Smooth muscle cell (in vitro differentiated cells): ENCODE results near the gene OPN3. TPM values are rescaled to one million over a fixed set of nuclear protein-coding genes. Genes with fewer than 3 reads are reported as not detected.

ENCODE experiments used
- DNase-seq: peaks from one replicate; lab custom pipeline; 2025; ENCODE audit not compliant: unreplicated experiment; lab: John Stamatoyannopoulos, UW
- H2AFZ ChIP-seq: fragments of 200-600 bp; sonication (generic); 2 replicates; pipeline ENCODE4 v1.6.0; 2016; ENCODE audit warnings: antibody characterized with exemption, low read depth, mild to moderate bottlenecking
- H3F3A ChIP-seq: fragments of 200-600 bp; sonication (generic); 2 replicates; pipeline ENCODE4 v1.6.0; 2017; ENCODE audit warnings: antibody characterized with exemption, low read depth
- H3K27ac ChIP-seq: fragments of 200-600 bp; sonication (generic); 2 replicates; pipeline ENCODE4 v1.5.1; 2016; ENCODE audit warnings: low read depth, mild to moderate bottlenecking
- H3K27me3 ChIP-seq: fragments of 200-600 bp; sonication (generic); 2 replicates; pipeline ENCODE4 v1.6.1; 2016; ENCODE audit warnings: low read depth, mild to moderate bottlenecking
- H3K36me3 ChIP-seq: fragments of 200-600 bp; sonication (generic); 2 replicates; pipeline ENCODE4 v1.5.1; 2016; ENCODE audit warnings: low read depth
- H3K4me1 ChIP-seq: fragments of 200-600 bp; sonication (generic); 2 replicates; pipeline ENCODE4 v1.5.1; 2016; ENCODE audit warnings: low read depth
- H3K4me2 ChIP-seq: fragments of 200-600 bp; sonication (generic); 2 replicates; pipeline ENCODE4 v1.6.0; 2016; ENCODE audit warnings: mild to moderate bottlenecking
- H3K4me3 ChIP-seq: fragments of 200-600 bp; sonication (generic); 2 replicates; pipeline ENCODE4 v1.5.1; 2016; ENCODE audit warnings: mild to moderate bottlenecking
- H3K79me2 ChIP-seq: fragments of 200-600 bp; sonication (generic); 2 replicates; pipeline ENCODE4 v1.6.0; 2016; ENCODE audit warnings: low read depth, mild to moderate bottlenecking
- H3K9ac ChIP-seq: fragments of 200-600 bp; sonication (generic); 2 replicates; pipeline ENCODE4 v1.6.0; 2016; ENCODE audit warnings: low read depth
- H3K9me3 ChIP-seq: fragments of 200-600 bp; sonication (generic); replicated peaks from 2 replicates; pipeline ENCODE4 v1.5.1; 2016; ENCODE audit warnings: low read depth
- H4K20me1 ChIP-seq: fragments of 200-600 bp; sonication (generic); 2 replicates; pipeline ENCODE4 v1.6.0; 2016; ENCODE audit warnings: low read depth
- WGBS: methylation state at CpG from one replicate; pipeline ENCODE4 v1.1.7; 2016; ENCODE audit warnings: low lambda C conversion rate; 5-methylcytosine and 5-hydroxymethylcytosine counted together
- polyA plus RNA-seq: library from polyadenylated mRNA; unstranded; fragments of >200 nt; fragmentation: Nextera tagmentation; extraction: Ambion mirVana; gene quantifications from 2 replicates; pipeline ENCODE4 v1.2.1, GENCODE V29; 2016
- total RNA-seq: library from RNA; depleted of rRNA; stranded (reverse); fragments of >200 nt; gene quantifications from 2 replicates; pipeline ENCODE4 v1.2.3, GENCODE V29; 2014
- TF ChIP-seq, protein P1 (sequence below): fragments of 200-600 bp; sonication (generic); IDR thresholded peaks from 2 replicates; pipeline ENCODE4 v1.5.1; 2017; ENCODE audit warnings: borderline replicate concordance, mild to moderate bottlenecking, antibody characterized with exemption; ENCODE audit not compliant: insufficient read depth, poor library complexity, severe bottlenecking

OPN3 gene
- total and polyA plus RNA-seq, 2 experiments from 2014 or later: 24.8 to 33.0 TPM

DNA sequence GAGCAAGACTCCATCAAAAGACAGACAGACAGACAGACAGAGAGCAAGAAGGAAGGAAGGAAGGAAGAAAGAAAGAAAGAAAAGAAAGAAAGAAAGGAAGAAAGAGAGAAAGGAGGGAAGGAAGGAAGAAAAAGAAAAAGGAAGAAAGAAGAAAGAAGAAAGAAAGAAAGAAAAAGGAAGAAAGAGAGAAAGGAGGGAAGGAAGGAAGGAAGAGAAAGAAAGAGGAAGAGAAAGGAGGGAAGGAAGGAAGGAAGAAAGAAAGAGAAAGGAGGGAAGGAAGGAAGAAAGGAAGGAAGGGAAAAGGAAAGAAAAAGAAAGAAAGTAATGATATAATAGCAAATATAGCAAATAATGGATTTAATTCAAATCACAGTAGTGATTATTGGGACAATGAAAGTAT lies 32.7 kb downstream of the OPN3 start:
- H3K9ac ChIP-seq: no peak overlapping the region
- H3K79me2 ChIP-seq: no peaks in the 10 kb centered on the region
- no peaks in the 10 kb centered on the region for H3K4me1 ChIP-seq
- no peaks in the 10 kb centered on the region for H4K20me1 ChIP-seq
- TF ChIP-seq, protein P1, sequence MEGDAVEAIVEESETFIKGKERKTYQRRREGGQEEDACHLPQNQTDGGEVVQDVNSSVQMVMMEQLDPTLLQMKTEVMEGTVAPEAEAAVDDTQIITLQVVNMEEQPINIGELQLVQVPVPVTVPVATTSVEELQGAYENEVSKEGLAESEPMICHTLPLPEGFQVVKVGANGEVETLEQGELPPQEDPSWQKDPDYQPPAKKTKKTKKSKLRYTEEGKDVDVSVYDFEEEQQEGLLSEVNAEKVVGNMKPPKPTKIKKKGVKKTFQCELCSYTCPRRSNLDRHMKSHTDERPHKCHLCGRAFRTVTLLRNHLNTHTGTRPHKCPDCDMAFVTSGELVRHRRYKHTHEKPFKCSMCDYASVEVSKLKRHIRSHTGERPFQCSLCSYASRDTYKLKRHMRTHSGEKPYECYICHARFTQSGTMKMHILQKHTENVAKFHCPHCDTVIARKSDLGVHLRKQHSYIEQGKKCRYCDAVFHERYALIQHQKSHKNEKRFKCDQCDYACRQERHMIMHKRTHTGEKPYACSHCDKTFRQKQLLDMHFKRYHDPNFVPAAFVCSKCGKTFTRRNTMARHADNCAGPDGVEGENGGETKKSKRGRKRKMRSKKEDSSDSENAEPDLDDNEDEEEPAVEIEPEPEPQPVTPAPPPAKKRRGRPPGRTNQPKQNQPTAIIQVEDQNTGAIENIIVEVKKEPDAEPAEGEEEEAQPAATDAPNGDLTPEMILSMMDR: no peak
- no peak overlapping the region for H3K27ac ChIP-seq
- no peak overlapping the region for H3K4me2 ChIP-seq
- no peak overlapping the region for H2AFZ ChIP-seq
- H3K9me3 ChIP-seq: no peaks in the 10 kb centered on the region
- no peaks in the 10 kb centered on the region for H3K27me3 ChIP-seq
- no peak overlapping the region for H3K4me3 ChIP-seq
- no peaks in the 10 kb centered on the region for H3F3A ChIP-seq
- H3K36me3 ChIP-seq: no peaks in the 10 kb centered on the region
- no peak for DNase-seq

DNA sequence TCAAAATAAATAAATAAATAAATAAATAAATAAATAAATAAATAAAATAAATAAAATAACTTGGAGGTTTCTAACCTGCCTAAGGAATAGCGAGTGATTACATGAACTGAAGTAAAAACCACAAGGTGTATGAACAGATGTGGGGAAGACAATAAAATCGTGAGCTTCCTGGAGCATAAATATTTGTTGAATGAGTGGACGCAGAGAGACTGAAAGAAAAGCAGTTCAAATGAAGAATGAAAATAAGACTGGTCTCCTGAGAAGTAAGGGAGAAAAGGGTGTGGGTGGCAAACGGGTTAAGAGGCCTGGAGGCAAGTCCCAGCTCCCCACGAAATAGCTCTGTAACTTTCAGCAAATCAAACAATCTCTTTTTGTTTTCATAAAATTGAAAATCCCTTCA lies 33.6 kb downstream of the OPN3 start:
- H3F3A ChIP-seq: no peaks in the 10 kb centered on the region
- no peaks in the 10 kb centered on the region for H4K20me1 ChIP-seq
- H3K27ac ChIP-seq: peak overlapping the region; percentile 34
- no peak overlapping the region for H3K9ac ChIP-seq
- H3K9me3 ChIP-seq: no peaks in the 10 kb centered on the region
- no peaks in the 10 kb centered on the region for H3K4me1 ChIP-seq
- H3K79me2 ChIP-seq: no peaks in the 10 kb centered on the region
- 65% methylated on average over 5 of the region's 5 CpGs for WGBS
- no peak overlapping the region for H3K4me2 ChIP-seq
- TF ChIP-seq, protein P1: no peak
- H3K4me3 ChIP-seq: no peak overlapping the region
- DNase-seq: no peak
- no peaks in the 10 kb centered on the region for H3K27me3 ChIP-seq
- no peak overlapping the region for H2AFZ ChIP-seq
- no peaks in the 10 kb centered on the region for H3K36me3 ChIP-seq

DNA sequence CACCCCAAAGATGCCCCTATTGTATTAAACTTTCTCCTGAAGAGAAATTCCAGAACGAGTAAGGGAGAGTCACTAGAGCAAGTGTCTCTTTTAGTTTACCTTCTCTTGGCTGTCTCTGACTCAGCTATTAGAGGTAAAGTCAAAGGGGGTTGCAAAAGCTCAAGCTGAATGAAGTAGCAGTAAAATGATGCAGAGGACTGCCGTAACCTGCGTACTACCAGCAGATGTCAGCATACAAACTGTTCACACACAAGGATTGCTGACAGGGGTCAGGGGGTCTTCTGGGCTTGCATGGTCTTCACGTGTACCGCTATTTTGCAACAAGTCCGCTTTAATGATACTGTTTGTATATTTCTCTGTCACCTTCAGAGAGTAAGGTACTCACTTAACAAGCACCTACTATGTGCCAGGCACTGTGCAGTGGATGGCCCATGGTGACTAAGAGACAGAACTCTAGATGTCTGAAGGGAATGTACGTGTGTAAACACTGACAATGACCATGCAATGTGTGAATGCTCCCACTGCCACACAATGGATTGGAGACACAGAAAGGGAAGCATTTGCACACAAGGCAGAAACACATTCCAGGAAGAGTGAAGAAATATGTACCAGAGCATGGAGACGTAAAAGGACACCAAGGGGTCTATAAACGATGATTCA lies 34.9 kb downstream of the OPN3 start:
- TF ChIP-seq, protein P1: peak; percentile 13
- no peaks in the 10 kb centered on the region for H4K20me1 ChIP-seq

DNA sequence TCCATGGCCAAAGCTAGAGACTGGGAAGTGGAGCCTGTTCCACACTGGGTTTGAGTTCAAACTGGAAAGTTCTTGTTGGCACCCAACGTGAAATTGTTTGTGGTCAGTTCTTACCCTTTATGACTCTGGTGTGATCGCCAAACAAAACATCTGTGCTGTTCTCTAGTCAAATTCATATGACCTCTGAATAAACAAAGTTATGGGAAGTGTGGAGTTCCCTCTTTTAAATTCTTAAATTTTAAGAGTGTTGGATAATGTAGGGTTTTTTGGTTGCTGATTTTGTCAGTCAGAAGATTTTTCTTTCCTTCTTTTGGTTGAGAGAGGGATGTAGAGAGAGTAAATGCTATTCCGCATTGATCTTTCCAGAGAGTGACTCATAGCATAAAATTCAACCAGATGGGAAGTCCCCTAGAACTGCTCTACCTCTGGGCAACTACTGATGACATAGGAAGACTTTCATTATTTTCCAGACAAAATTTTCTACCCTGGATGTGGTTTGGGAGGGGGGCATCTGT lies 36.4 kb downstream of the OPN3 start:
- no peaks in the 10 kb centered on the region for H4K20me1 ChIP-seq
- no peak overlapping the region for H3K9ac ChIP-seq
- H3F3A ChIP-seq: no peaks in the 10 kb centered on the region
- no peak for DNase-seq
- H3K27ac ChIP-seq: no peak overlapping the region
- no peak overlapping the region for H3K4me2 ChIP-seq
- no peaks in the 10 kb centered on the region for H3K27me3 ChIP-seq
- 85% methylated on average over 3 of the region's 3 CpGs for WGBS
- H3K36me3 ChIP-seq: no peaks in the 10 kb centered on the region
- H3K4me1 ChIP-seq: no peaks in the 10 kb centered on the region
- no peaks in the 10 kb centered on the region for H3K79me2 ChIP-seq
- H3K9me3 ChIP-seq: no peaks in the 10 kb centered on the region
- no peak overlapping the region for H3K4me3 ChIP-seq
- H2AFZ ChIP-seq: no peak overlapping the region
- TF ChIP-seq, protein P1: no peak

More for the DNA sequence above, 34.9 kb downstream of the OPN3 start:
- WGBS: 71% methylated on average over 9 of the region's 9 CpGs
- Histone ChIP-seq H2AFZ (no peak overlapping the region), H3K4me2 (no peak overlapping the region), H3F3A (no peaks in the 10 kb centered on the region), H3K27ac (no peak overlapping the region), H3K9me3 (no peaks in the 10 kb centered on the region), H3K4me1 (no peaks in the 10 kb centered on the region), H3K36me3 (no peaks in the 10 kb centered on the region), H3K4me3 (no peak overlapping the region), H3K27me3 (no peaks in the 10 kb centered on the region), H3K79me2 (no peaks in the 10 kb centered on the region), H3K9ac (no peak overlapping the region)
- no peak for DNase-seq
